ENCODE data around the gene ZNF609.

Gene ZNF609

GRCh38 chr15:64614519-64614918 lies 154.1 kb downstream of the ZNF609 start:
- peaks cover 2% of the 10 kb centered on the region for H3K4me1 ChIP-seq (ENCODE audit: control insufficient read depth, low read depth, low read length)
- H3K27ac ChIP-seq (ENCODE audit: low read depth, low read length), result no peak overlapping the region
- no peak overlapping the region for H2BK15ac ChIP-seq (replicated peaks; ENCODE audit: low read depth)
- H3K18ac ChIP-seq (ENCODE audit: low read length), result no peak overlapping the region
- no peak overlapping the region for H3K56ac ChIP-seq (ENCODE audit: low read length)
- H3K36me3 ChIP-seq (ENCODE audit: control insufficient read depth, insufficient read depth, low read length), result no peaks in the 10 kb centered on the region
- H4K5ac ChIP-seq (ENCODE audit: low read length), result no peak overlapping the region
- WGBS (ENCODE audit: extremely low coverage, insufficient coverage, low lambda C conversion rate), result no CpG with 5 or more reads among the region's 5 CpGs
- no peak overlapping the region for H3K23ac ChIP-seq (ENCODE audit: low read length)
- no peak overlapping the region for H3K4ac ChIP-seq (ENCODE audit: low read depth, low read length)
- H2BK120ac ChIP-seq (ENCODE audit: low read depth, low read length), result no peak overlapping the region
- H3K4me3 ChIP-seq (ENCODE audit: low read length), result no peak overlapping the region
- H3K79me2 ChIP-seq (ENCODE audit: control insufficient read depth, insufficient read depth, low read length), result peaks cover 2% of the 10 kb centered on the region
- DNase-seq, result no peak
- H2BK5ac ChIP-seq (ENCODE audit: low read length), result no peak overlapping the region
- no peak overlapping the region for H2AK5ac ChIP-seq (ENCODE audit: low read length)
- H4K8ac ChIP-seq (ENCODE audit: low read depth, low read length), result no peak overlapping the region
- H3K4me2 ChIP-seq (ENCODE audit: low read length), result no peak overlapping the region
- no peak overlapping the region for H3K9ac ChIP-seq (ENCODE audit: low read length)
- peaks cover 10% of the 10 kb centered on the region for H3K79me1 ChIP-seq (ENCODE audit: low read length)
- no peaks in the 10 kb centered on the region for H3K27me3 ChIP-seq (ENCODE audit: insufficient read depth, low read length, poor library complexity)

- Histone ChIP-seq H3K36me3 (ENCODE audit: control insufficient read depth, insufficient read depth, low read length) (no peaks in the 10 kb centered on the region), H2AK5ac (ENCODE audit: low read length) (no peak overlapping the region), H3K27me3 (ENCODE audit: insufficient read depth, low read length, poor library complexity) (no peaks in the 10 kb centered on the region), H3K79me2 (ENCODE audit: control insufficient read depth, insufficient read depth, low read length) (peaks cover 5% of the 10 kb centered on the region), H2BK5ac (ENCODE audit: low read length) (no peak overlapping the region), H3K9ac (ENCODE audit: low read length) (no peak overlapping the region), H2BK120ac (ENCODE audit: low read depth, low read length) (no peak overlapping the region), H3K4me3 (ENCODE audit: low read length) (no peak overlapping the region), H4K8ac (ENCODE audit: low read depth, low read length) (no peak overlapping the region), H3K23ac (ENCODE audit: low read length) (no peak overlapping the region), H3K18ac (ENCODE audit: low read length) (no peak overlapping the region), H2BK15ac (replicated peaks; ENCODE audit: low read depth) (no peak overlapping the region), H3K79me1 (ENCODE audit: low read length) (peaks cover 22% of the 10 kb centered on the region), H3K4ac (ENCODE audit: low read depth, low read length) (no peak overlapping the region), H3K27ac (ENCODE audit: low read depth, low read length) (no peak overlapping the region), H4K5ac (ENCODE audit: low read length) (no peak overlapping the region), H3K4me2 (ENCODE audit: low read length) (no peak overlapping the region), H3K4me1 (ENCODE audit: control insufficient read depth, low read depth, low read length) (no peaks in the 10 kb centered on the region), H3K56ac (ENCODE audit: low read length) (no peak overlapping the region)
- WGBS (ENCODE audit: extremely low coverage, insufficient coverage, low lambda C conversion rate), result no CpG with 5 or more reads among the region's 1 CpG
- no peak for DNase-seq
These were observed 157.3 kb downstream of the ZNF609 start for GRCh38 chr15:64617727-64618126.

- H4K8ac ChIP-seq (ENCODE audit: low read depth, low read length), result no peak overlapping the region
- no CpG with 5 or more reads among the region's 5 CpGs for WGBS (ENCODE audit: extremely low coverage, insufficient coverage, low lambda C conversion rate)
- H2AK5ac ChIP-seq (ENCODE audit: low read length), result no peak overlapping the region
- H3K23ac ChIP-seq (ENCODE audit: low read length), result no peak overlapping the region
- H3K9ac ChIP-seq (ENCODE audit: low read length), result no peak overlapping the region
- no peak overlapping the region for H3K4me3 ChIP-seq (ENCODE audit: low read length)
- H4K5ac ChIP-seq (ENCODE audit: low read length), result no peak overlapping the region
- no peak overlapping the region for H3K4ac ChIP-seq (ENCODE audit: low read depth, low read length)
- H3K36me3 ChIP-seq (ENCODE audit: control insufficient read depth, insufficient read depth, low read length), result peaks cover 3% of the 10 kb centered on the region
- H2BK5ac ChIP-seq (ENCODE audit: low read length), result no peak overlapping the region
- H3K4me1 ChIP-seq (ENCODE audit: control insufficient read depth, low read depth, low read length), result no peaks in the 10 kb centered on the region
- H3K27ac ChIP-seq (ENCODE audit: low read depth, low read length), result no peak overlapping the region
- H3K4me2 ChIP-seq (ENCODE audit: low read length), result no peak overlapping the region
- H3K79me1 ChIP-seq (ENCODE audit: low read length), result peaks cover 24% of the 10 kb centered on the region
- H3K27me3 ChIP-seq (ENCODE audit: insufficient read depth, low read length, poor library complexity), result no peaks in the 10 kb centered on the region
- no peak overlapping the region for H2BK120ac ChIP-seq (ENCODE audit: low read depth, low read length)
- no peak overlapping the region for H3K18ac ChIP-seq (ENCODE audit: low read length)
- DNase-seq, result no peak
- H2BK15ac ChIP-seq (replicated peaks; ENCODE audit: low read depth), result no peak overlapping the region
- peaks cover 7% of the 10 kb centered on the region for H3K79me2 ChIP-seq (ENCODE audit: control insufficient read depth, insufficient read depth, low read length)
- H3K56ac ChIP-seq (ENCODE audit: low read length), result no peak overlapping the region
These were observed 157.8 kb downstream of the ZNF609 start for GRCh38 chr15:64618138-64618537.

- H3K36me3 ChIP-seq (ENCODE audit: control insufficient read depth, insufficient read depth, low read length), result peaks cover 3% of the 10 kb centered on the region
- peaks cover 7% of the 10 kb centered on the region for H3K79me2 ChIP-seq (ENCODE audit: control insufficient read depth, insufficient read depth, low read length)
- no peak for DNase-seq
- no peak overlapping the region for H3K27ac ChIP-seq (ENCODE audit: low read depth, low read length)
- no peak overlapping the region for H3K4me2 ChIP-seq (ENCODE audit: low read length)
- H2BK5ac ChIP-seq (ENCODE audit: low read length), result no peak overlapping the region
- no peak overlapping the region for H4K5ac ChIP-seq (ENCODE audit: low read length)
- H2BK15ac ChIP-seq (replicated peaks; ENCODE audit: low read depth), result no peak overlapping the region
- no peak overlapping the region for H2BK120ac ChIP-seq (ENCODE audit: low read depth, low read length)
- no peak overlapping the region for H3K4ac ChIP-seq (ENCODE audit: low read depth, low read length)
- WGBS (ENCODE audit: extremely low coverage, insufficient coverage, low lambda C conversion rate), result no CpG with 5 or more reads among the region's 11 CpGs
- H3K9ac ChIP-seq (ENCODE audit: low read length), result no peak overlapping the region
- H3K18ac ChIP-seq (ENCODE audit: low read length), result no peak overlapping the region
- no peaks in the 10 kb centered on the region for H3K27me3 ChIP-seq (ENCODE audit: insufficient read depth, low read length, poor library complexity)
- H3K79me1 ChIP-seq (ENCODE audit: low read length), result peaks cover 24% of the 10 kb centered on the region
- H3K23ac ChIP-seq (ENCODE audit: low read length), result no peak overlapping the region
- H3K56ac ChIP-seq (ENCODE audit: low read length), result no peak overlapping the region
- H2AK5ac ChIP-seq (ENCODE audit: low read length), result no peak overlapping the region
- no peaks in the 10 kb centered on the region for H3K4me1 ChIP-seq (ENCODE audit: control insufficient read depth, low read depth, low read length)
- no peak overlapping the region for H3K4me3 ChIP-seq (ENCODE audit: low read length)
- H4K8ac ChIP-seq (ENCODE audit: low read depth, low read length), result no peak overlapping the region
These were observed 158.2 kb downstream of the ZNF609 start for GRCh38 chr15:64618540-64618939.

DNA sequence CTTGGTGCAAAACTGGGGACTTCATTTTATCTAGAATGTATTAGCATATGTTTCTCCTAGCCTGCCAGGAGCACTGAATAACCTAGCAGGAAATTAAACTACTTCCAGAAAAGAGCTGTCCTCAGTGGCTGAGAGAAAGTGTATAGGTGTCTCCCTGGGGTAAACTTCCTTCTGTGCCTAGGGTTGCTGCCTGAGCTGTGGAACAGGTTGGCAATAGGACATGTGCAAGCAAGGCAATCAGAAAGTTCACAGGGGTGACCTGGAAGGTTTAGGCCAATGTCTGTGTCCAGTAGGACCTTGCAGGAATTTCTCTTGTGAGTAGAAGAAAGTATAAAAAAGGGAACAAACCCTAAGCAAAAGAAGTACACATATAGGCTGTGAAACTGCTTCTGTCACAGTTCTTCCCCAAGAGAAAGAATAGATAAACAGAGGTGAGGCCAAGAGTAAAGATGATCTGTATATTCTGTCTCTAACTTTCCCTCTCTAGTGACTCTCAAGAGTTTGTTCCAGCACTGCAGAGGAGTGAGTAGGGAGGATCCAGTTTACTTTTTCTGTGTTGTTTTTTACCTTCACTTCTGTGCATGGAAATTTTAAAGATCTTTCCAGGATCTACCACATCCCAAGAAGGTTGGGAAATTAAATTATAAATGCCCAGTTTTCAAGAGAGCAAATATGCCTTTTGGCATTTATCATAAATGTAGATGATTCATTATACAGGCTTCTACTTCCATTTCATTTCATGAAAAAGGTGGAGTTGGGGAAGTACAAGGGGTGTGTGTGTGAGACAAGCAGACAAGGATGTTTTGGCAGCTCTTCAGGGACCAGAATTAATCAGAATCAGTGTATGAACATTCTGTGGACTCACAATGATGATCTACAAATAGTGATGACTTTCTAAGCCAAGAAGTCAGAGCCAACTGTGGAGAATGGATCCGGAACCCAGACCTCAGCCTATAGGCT lies 159.8 kb downstream of the ZNF609 start:
- Histone ChIP-seq H4K8ac (ENCODE audit: low read depth, low read length) (no peak overlapping the region), H3K4ac (ENCODE audit: low read depth, low read length) (no peak overlapping the region), H3K27me3 (ENCODE audit: insufficient read depth, low read length, poor library complexity) (no peaks in the 10 kb centered on the region), H3K79me2 (ENCODE audit: control insufficient read depth, insufficient read depth, low read length) (peaks cover 5% of the 10 kb centered on the region), H3K56ac (ENCODE audit: low read length) (no peak overlapping the region), H3K9ac (ENCODE audit: low read length) (no peak overlapping the region), H3K79me1 (ENCODE audit: low read length) (peaks cover 23% of the 10 kb centered on the region), H3K27ac (ENCODE audit: low read depth, low read length) (no peak overlapping the region), H3K36me3 (ENCODE audit: control insufficient read depth, insufficient read depth, low read length) (peaks cover 3% of the 10 kb centered on the region), H2AK5ac (ENCODE audit: low read length) (no peak overlapping the region), H2BK15ac (replicated peaks; ENCODE audit: low read depth) (no peak overlapping the region), H3K4me2 (ENCODE audit: low read length) (no peak overlapping the region), H4K5ac (ENCODE audit: low read length) (no peak overlapping the region), H2BK5ac (ENCODE audit: low read length) (no peak overlapping the region), H3K4me1 (ENCODE audit: control insufficient read depth, low read depth, low read length) (no peaks in the 10 kb centered on the region), H3K18ac (ENCODE audit: low read length) (no peak overlapping the region), H3K4me3 (ENCODE audit: low read length) (no peak overlapping the region), H3K23ac (ENCODE audit: low read length) (no peak overlapping the region), H2BK120ac (ENCODE audit: low read depth, low read length) (no peak overlapping the region)
- no CpG with 5 or more reads among the region's 1 CpG for WGBS (ENCODE audit: extremely low coverage, insufficient coverage, low lambda C conversion rate)
- no peak for DNase-seq

All from mesendoderm (in vitro differentiated cells).